ENCODE measurements around the gene DCC.

DCC gene

DNA sequence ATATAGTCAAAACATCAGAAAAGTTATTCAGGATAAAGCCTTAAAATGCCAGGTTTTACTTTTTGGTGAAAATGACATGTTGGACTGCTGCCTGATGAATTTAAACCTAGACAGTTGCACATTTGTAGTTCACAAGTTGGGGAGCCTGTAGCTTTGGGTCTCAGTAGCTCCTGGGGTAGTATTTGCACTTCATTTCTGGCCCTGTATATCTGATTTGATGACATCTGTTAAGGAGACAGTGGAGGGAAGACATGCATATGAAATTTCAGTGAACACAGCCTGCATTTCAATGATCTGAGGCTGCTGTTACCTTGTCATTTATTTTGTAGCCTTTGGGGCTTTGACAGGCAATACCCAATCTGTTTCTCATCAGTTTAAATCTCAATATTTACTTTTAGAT is 156.4 kb downstream of the DCC start:
- DNase-seq (ENCODE audit: low read depth), result no peak

- no peak for DNase-seq (ENCODE audit: low read depth)
Measured at GRCh38 chr18:52499016-52499415, 159.0 kb downstream of the DCC start.

- DNase-seq (ENCODE audit: low read depth), result peak; percentile 3
Measured at GRCh38 chr18:52499644-52500043, 159.6 kb downstream of the DCC start.

GRCh38 chr18:52504589-52504988 is 164.6 kb downstream of the DCC start:
- no peak for DNase-seq (ENCODE audit: low read depth)

- DNase-seq (ENCODE audit: low read depth), result no peak
Measured at GRCh38 chr18:52510139-52510538, 170.1 kb downstream of the DCC start.

GRCh38 chr18:52518086-52518485 is 178.1 kb downstream of the DCC start:
- DNase-seq (ENCODE audit: low read depth), result no peak

DNA sequence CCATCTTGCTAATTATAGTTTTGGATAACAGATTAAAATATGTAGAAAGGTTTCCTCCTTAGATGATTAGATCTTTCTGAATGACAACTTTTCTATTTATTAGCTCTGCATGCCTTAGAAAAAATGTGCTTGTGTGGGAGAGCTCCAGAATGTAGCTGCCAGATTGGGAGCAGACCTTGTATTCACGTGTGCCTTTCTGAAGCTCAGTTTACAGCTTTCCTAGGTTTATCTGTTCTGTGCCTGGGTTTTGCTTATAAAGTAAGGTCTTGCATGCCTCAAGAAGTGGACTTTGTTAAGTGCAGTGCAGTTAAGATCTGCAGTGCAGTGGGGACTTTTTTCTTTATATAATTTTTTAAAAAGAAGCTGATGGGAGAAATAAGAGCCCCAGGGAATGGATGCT is 179.0 kb downstream of the DCC start:
- DNase-seq (ENCODE audit: low read depth), result no peak

- no peak for DNase-seq (ENCODE audit: low read depth)
Measured at GRCh38 chr18:52523566-52523965, 183.6 kb downstream of the DCC start.

DNA sequence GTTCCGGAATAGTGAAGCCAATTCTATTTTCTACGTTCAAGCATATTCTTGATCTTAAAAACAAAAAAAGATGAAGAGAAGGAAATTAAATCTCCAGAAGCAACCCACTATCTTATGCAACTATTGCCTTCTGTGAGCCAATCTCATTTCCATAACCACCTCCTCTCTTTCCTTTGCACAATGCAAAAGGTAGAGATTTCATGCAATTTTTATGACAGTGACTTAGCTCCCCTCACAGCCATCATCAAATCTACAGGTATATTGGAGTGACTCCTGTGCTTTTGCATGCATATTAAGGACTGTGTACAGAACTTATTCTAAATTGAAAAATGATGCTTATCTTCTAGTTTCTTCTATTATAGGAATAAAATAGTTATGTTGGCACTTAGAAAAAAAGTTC is 191.8 kb downstream of the DCC start:
- DNase-seq (ENCODE audit: low read depth), result no peak

- no peak for DNase-seq (ENCODE audit: low read depth)
Measured at GRCh38 chr18:52536039-52536438, 196.0 kb downstream of the DCC start.

GRCh38 chr18:52537261-52537660 is 197.3 kb downstream of the DCC start:
- DNase-seq (ENCODE audit: low read depth), result no peak

DNA sequence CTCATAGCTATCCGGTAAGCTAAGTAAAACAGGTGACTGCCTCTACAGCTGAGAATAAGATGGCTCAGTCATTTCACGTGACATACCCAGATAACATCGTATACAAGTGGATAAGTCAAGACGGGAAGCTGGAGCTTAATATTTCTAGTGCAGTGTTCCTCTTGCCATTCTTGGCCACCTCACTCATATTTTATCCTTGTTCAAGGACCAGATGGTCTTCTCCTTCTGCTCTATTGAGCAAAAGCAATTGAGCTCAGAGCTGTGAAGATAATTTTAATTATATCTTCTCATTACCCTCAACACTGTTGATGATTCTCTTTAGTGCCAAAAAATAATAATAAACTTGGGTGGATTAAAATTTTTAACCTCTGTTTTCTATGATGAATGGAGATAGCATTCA is 201.1 kb downstream of the DCC start:
- DNase-seq (ENCODE audit: low read depth), result no peak

GRCh38 chr18:52544086-52544485 is 204.1 kb downstream of the DCC start:
- DNase-seq (ENCODE audit: low read depth), result no peak

GRCh38 chr18:52546686-52547346 is 206.8 kb downstream of the DCC start:
- no peak for DNase-seq (ENCODE audit: low read depth)

GRCh38 chr18:52553441-52553840 is 213.4 kb downstream of the DCC start:
- no peak for DNase-seq (ENCODE audit: low read depth)

GRCh38 chr18:52554180-52554579 is 214.2 kb downstream of the DCC start:
- no peak for DNase-seq (ENCODE audit: low read depth)

DNA sequence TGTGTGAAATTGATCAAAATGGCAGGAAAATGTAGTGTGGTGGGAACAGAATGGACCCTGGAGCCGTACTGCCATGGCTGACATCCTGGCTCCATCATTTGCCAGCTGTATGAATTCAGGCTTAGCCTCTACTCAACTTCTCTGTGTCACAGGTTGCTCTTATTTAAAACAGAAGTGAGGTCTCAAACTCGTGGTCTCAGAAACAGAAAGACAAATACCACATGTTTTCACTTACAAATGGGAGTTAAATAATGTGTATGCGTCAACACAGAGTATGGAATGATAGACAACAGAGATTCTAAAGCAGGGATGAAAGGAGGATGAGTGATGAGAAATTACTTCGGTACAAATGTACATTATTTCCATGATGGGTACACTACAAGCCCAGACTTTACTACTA is 227.4 kb downstream of the DCC start:
- DNase-seq (ENCODE audit: low read depth), result no peak

DNA sequence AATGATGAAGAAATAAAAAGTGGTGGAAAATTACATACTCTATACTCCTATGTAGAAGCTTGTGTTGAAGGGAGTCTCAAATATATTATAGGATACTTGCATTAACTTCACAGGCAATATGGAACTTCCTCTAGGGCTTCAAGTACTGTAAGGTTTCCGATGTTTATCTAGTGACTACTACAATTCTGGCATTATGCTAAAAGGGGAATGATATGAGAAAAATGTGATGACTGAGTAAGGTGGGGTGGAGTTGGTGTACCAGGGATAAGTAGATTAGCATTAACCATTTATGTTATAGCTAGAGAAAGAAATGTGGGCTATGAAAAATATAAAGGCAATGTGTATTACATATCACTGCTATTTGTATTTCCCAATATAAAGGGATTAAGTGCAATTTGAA is 229.5 kb downstream of the DCC start:
- DNase-seq (ENCODE audit: low read depth), result no peak

- DNase-seq (ENCODE audit: low read depth), result no peak
Measured at GRCh38 chr18:52570975-52571374, 231.0 kb downstream of the DCC start.

DNA sequence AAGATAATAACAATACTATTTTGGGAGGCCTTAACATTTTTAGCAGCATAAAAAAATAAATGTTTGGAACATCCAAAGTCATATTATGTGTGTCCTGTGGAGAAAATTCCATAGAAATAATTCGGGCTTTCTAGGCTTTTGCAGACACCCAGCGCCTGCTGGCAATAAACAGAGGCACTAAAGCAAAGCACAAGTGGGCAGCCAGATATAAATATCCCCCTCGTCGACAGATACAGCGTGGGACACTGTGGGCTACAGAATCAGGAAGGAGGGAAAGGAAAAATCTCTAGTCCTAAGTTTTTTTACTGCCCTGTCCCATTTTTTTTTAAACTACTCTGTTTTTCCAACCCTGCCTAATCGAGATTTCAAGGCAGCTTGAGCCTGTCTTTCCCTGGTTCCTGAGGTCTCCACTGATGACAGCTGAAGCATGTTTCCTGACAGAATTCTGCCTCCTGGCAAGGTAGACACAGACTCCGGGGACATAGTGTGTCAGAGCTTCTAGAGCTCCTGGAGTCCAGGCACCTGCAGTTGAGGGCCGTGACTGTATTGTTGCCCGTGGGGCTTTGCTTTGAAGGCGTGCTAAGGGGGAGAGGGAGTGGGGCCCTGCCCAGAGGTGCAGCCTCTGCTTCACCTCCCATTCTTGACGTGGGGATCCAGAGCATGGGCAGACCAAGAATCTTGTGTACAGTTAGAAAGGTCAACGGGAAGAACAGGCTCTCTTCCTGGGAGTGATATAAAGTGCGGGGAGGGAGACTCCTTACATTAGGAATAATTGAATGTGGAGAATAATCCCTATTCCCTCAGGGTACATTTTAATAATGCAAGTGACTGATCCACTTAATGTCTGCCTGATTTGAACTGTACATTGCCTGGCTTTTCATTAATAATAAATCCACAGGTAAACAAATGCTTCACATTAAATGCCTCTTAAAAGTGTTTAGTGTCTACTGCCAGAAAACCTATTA is 232.3 kb downstream of the DCC start:
- DNase-seq (ENCODE audit: low read depth), result no peak

DNA sequence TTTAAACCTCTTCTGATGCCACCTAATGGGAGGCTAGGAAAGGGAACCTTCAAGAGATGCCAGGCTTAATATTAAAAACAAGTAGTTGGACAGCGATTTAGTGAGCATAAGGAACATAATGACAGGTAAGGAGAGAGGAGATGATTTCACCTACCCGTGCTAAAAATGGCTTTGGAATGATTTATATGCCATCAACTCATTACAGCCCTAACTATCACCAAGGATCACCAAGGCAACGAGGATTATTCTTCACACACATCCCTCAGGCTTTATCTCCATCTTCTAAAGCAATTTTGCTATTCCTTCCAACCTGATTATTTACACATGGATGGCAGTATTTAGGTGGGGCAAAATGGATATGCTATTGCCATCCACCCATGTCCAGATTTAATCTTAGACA is 237.8 kb downstream of the DCC start:
- no peak for DNase-seq (ENCODE audit: low read depth)

DNA sequence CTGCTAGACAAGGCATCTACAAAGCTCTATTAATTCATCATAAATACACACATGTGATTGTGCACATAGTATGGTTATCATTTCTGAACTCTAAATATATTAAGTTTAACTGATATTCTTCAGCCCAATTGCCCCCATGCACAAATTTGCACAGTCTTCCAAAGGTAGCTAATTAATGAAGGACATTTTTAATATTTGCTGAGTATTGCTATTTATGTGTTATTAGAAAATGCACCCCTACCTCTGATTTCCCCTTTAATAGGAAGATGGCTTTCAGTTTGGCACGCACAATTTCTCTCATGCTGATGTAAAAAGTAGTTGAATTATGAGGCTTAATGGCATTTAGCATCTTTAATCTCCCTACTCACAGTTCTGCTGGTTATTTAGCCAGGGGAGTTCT is 242.1 kb downstream of the DCC start:
- no peak for DNase-seq (ENCODE audit: low read depth)

DNA sequence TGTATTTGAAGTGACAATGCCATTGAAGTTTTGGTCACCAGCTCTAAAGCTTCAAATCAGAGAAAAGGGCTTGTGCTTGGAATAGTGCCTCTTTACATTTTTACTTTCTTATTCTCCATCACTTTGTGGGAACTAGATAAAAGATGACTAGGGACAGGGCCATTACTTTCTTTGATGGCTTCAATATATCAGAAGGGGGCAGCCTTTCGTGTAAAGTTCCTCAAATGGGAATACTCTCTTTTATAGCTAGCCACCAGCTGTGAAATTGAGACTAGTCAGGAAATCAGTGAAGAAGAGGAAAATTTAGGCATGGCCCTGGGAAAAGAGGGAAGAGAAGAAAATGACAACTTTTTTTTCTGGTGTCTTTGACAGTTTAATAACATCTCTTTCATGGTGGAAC is 242.5 kb downstream of the DCC start:
- DNase-seq (ENCODE audit: low read depth), result no peak

GRCh38 chr18:52588931-52589330 is 248.9 kb downstream of the DCC start:
- DNase-seq (ENCODE audit: low read depth), result no peak

Data from GM04504 (cell line).